CD4-positive, alpha-beta memory T cell (primary cell): ENCODE results near the gene EWSR1. TPM values are rescaled to one million over a fixed set of nuclear protein-coding genes. Genes with fewer than 3 reads are reported as not detected.

Experiments
- CTCF ChIA-PET: fragments of 350-600 bp; sonication (Branson Sonifier 250); formaldehyde crosslinking; loops from one replicate; lab custom pipeline; 2021; ENCODE audit warnings: inconsistent platforms; ENCODE audit not compliant: partially characterized antibody; lab: Charles Lee
- POLR2A ChIA-PET: fragments of 350-600 bp; sonication (Branson Sonifier 250); formaldehyde crosslinking; loops from one replicate; lab custom pipeline; 2021; ENCODE audit not compliant: partially characterized antibody; lab: Charles Lee
- DNase-seq, 5 donors: peaks; one replicate each; pipeline versions ENCODE4 v3.0.0 to v3.0.0-alpha.2; 2020 to 2022; ENCODE audit warnings: mixed read lengths in 1 of 5
- H3K27ac ChIP-seq: one replicate; pipeline ENCODE4 v1.7.0; 2013; ENCODE audit warnings: low read depth, low read length
- H3K27me3 ChIP-seq: 2 replicates; pipeline ENCODE4 v1.7.0; 2013; ENCODE audit warnings: mild to moderate bottlenecking, low read length, moderate library complexity; ENCODE audit not compliant: insufficient read depth
- H3K36me3 ChIP-seq: 2 replicates; pipeline ENCODE4 v1.7.0; 2013; ENCODE audit warnings: mild to moderate bottlenecking, low read length, moderate library complexity; ENCODE audit not compliant: insufficient read depth
- H3K4me1 ChIP-seq: 2 replicates; pipeline ENCODE4 v1.7.0; 2013; ENCODE audit warnings: mild to moderate bottlenecking, low read length, moderate library complexity; ENCODE audit not compliant: insufficient read depth
- H3K4me3 ChIP-seq, 2 donors: one replicate each; pipeline ENCODE4 v1.7.0; 2013; ENCODE audit warnings: low read length in 2 of 2, mild to moderate bottlenecking in 1 of 2
- H3K9me3 ChIP-seq, 2 donors: one replicate each; pipeline ENCODE4 v1.7.0; 2013; ENCODE audit warnings: low read length in 2 of 2, control low read depth in 1 of 2; ENCODE audit not compliant: control insufficient read depth in 1 of 2
- H3K27ac Mint-ChIP-seq, 7 donors: one replicate each; pipeline ENCODE4 v1.8.0; 2020 to 2021; ENCODE audit warnings: mixed read lengths in 7 of 7, mild to moderate bottlenecking in 6 of 7, inconsistent platforms in 3 of 7, moderate library complexity in 3 of 7
- H3K27me3 Mint-ChIP-seq, 2 donors: one replicate each; pipeline ENCODE4 v1.8.0; 2020 to 2021; ENCODE audit warnings: mixed read lengths in 2 of 2
- H3K36me3 Mint-ChIP-seq, 2 donors: one replicate each; pipeline ENCODE4 v1.8.0; 2020 to 2021; ENCODE audit warnings: mixed read lengths in 2 of 2, inconsistent platforms in 1 of 2, mild to moderate bottlenecking in 1 of 2
- H3K4me1 Mint-ChIP-seq, 4 donors: one replicate each; pipeline ENCODE4 v1.8.0; 2020 to 2021; ENCODE audit warnings: mixed read lengths in 4 of 4, mild to moderate bottlenecking in 1 of 4
- H3K4me3 Mint-ChIP-seq, 8 donors: one replicate each; pipeline ENCODE4 v1.8.0; 2020 to 2021; ENCODE audit warnings: mixed read lengths in 8 of 8, mild to moderate bottlenecking in 7 of 8, moderate library complexity in 6 of 8, inconsistent platforms in 3 of 8
- H3K9me3 Mint-ChIP-seq, 8 donors: one replicate each; pipeline ENCODE4 v1.8.0; 2020 to 2021; ENCODE audit warnings: mixed read lengths in 8 of 8, mild to moderate bottlenecking in 5 of 8, inconsistent platforms in 3 of 8, moderate library complexity in 1 of 8
- intact Hi-C: fragments of 100-400 bp; cut with micrococcal nuclease; formaldehyde crosslinking; loops from one replicate; pipeline ENCODE4 v1.15.1; 2023
- polyA plus RNA-seq, 2 donors: library from polyadenylated mRNA; unstranded; fragments of 300-500 nt; fragmentation: Illumina TruSeq; gene quantifications; one replicate each; pipeline ENCODE4 v1.2.3, GENCODE V29; 2021
- total RNA-seq, 2 experiments: library from RNA; stranded (reverse); gene quantifications; one replicate each; pipeline ENCODE4 v1.2.3, GENCODE V29; 2021

The EWSR1 gene
- total and polyA plus RNA-seq, 4 experiments from 2014 or later: 192 to 250 (median 228) TPM

DNA sequence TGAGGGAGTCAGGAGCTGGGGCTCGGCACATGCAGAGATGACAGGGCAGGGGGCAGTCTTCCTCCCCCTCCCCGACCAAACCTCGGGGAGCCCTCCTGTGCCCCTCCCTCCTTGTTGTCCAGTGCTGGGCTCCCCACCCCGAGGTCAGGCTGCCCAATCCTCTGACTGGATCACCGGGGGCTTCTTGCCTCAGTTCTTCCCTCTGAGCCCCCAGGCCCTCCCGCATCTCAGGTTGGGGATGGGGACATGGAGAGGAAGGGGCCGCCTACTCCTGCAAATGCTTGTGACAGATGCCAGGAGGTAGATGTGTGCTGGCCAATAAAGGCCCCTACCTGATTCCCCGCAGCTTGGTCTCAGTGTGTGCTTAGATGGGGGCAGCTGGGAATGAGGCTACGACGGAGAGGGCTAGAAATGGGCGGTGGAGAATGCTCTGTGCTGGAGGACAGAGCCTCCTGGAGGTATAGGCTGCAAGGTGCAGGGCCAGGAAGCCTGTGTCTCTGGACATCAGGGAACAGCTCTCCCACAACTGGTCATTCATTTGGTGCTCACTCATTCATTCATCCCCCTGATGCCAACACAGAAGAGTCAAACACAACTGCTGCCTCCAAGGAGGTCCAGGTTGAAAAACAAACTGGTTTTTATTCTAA lies 8.7 kb upstream of the EWSR1 start:
- H3K4me1 ChIP-seq: no peaks in the 10 kb centered on the region
- Mint-ChIP-seq H3K27ac (no peak overlapping the region), H3K36me3 (peaks cover 0 to 3% of the 10 kb centered on the region in 2 donors), H3K27me3 (no peaks in the 10 kb centered on the region), H3K9me3 (no peaks in the 10 kb centered on the region), H3K4me3 (no peak overlapping the region), H3K4me1 (peaks cover 0 to 3% (median 0%) of the 10 kb centered on the region in 4 donors)
- no peak overlapping the region for H3K4me3 ChIP-seq
- no peaks in the 10 kb centered on the region for H3K9me3 ChIP-seq
- no peaks in the 10 kb centered on the region for H3K36me3 ChIP-seq
- H3K27ac ChIP-seq: no peak overlapping the region
- H3K27me3 ChIP-seq: no peaks in the 10 kb centered on the region
- no peak for DNase-seq
- ChIA-PET POLR2A (no interaction called here), CTCF (interaction anchor here (0.9 kb wide), 1 partner anchor 14 kb away, joined by 3 read pairs; no protein-coding TSS in a partner anchor)
- intact Hi-C loops: no loop called here

DNA sequence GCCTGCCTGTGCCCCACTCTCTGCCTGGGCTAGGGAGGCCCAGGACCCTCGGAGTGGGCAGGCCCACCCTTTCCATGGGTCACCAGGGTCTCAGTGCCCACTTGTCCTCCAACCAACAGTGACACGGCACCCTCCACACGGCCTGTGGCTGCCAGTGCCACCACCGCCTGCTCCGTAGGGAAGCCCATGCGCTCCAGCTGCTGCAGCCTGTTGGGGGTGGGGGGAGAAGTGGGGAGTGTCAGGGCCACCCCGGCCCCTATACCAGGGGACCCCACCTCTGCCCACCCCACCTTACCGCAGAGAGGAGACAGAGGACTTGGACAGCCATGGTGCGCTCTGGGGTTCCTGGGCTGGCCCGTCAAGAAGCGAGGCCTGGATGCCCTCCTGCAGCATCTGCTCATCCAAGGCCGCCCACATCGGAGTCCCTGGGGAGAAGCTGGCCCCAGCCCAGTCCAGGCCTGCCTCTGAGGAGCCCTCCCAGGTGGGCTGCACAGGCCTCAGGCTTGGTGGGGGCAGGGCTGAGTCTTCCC lies 8.0 kb upstream of the EWSR1 start:
- H3K9me3 Mint-ChIP-seq: no peaks in the 10 kb centered on the region
- no peaks in the 10 kb centered on the region for H3K27me3 Mint-ChIP-seq
- H3K36me3 ChIP-seq: no peaks in the 10 kb centered on the region
- H3K4me3 Mint-ChIP-seq: no peak overlapping the region
- H3K36me3 Mint-ChIP-seq: peaks cover 0 to 3% of the 10 kb centered on the region in 2 donors
- no peaks in the 10 kb centered on the region for H3K27me3 ChIP-seq
- ChIA-PET POLR2A (no interaction called here), CTCF (interaction anchor here (0.9 kb wide), 1 partner anchor 15 kb away, joined by 3 read pairs; no protein-coding TSS in a partner anchor)
- no peak overlapping the region for H3K27ac Mint-ChIP-seq
- no peak overlapping the region for H3K27ac ChIP-seq
- no peaks in the 10 kb centered on the region for H3K9me3 ChIP-seq
- intact Hi-C loops: no loop called here
- H3K4me1 Mint-ChIP-seq: peaks cover 0 to 3% (median 0%) of the 10 kb centered on the region in 4 donors
- no peak overlapping the region for H3K4me3 ChIP-seq
- H3K4me1 ChIP-seq: no peaks in the 10 kb centered on the region
- DNase-seq: no peak

DNA sequence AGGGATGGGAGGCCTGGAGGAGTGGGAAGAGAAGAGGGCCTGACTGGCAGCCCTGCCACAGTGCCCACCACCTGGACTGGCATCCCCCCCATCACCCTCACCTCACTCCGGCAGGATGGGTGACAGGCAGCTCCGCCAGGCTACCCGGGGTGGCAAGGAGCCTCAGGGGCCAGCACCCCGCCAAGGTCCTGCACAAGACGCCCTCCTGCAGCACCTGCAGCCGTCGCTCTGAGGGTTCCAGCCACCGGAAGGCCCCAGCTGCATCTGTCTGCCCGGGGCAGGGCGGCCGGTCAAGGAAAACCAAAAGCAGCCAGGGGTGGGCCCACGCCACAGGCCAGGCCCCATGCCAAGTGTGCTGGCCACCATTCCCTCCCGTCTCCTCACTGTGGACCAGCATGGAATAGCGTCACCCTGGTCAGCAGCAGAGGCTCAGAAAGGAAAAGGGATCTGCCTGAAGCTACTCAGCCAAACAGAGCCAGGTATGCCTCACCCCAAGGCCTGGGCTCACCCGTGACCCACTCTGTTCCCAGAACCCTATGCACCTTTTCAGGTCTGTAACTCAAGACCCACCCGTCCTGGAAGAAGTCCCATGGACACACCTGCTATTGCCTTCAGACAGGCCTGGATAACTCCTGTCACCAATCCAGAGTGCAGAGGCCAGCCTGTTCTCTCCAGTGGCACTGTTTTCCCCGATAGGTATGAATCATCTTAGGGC lies 7.3 kb upstream of the EWSR1 start:
- Mint-ChIP-seq H3K36me3 (no peaks in the 10 kb centered on the region), H3K27me3 (no peaks in the 10 kb centered on the region), H3K4me1 (peaks cover 0 to 3% (median 0%) of the 10 kb centered on the region in 4 donors), H3K4me3 (no peak overlapping the region), H3K9me3 (no peaks in the 10 kb centered on the region), H3K27ac (no peak overlapping the region)
- DNase-seq: no peak
- POLR2A ChIA-PET: no interaction called here
- Histone ChIP-seq H3K27me3 (no peaks in the 10 kb centered on the region), H3K27ac (no peak overlapping the region), H3K36me3 (no peaks in the 10 kb centered on the region), H3K9me3 (no peaks in the 10 kb centered on the region), H3K4me1 (no peaks in the 10 kb centered on the region), H3K4me3 (no peak overlapping the region)
- CTCF ChIA-PET: no interaction called here
- intact Hi-C loops: no loop called here

DNA sequence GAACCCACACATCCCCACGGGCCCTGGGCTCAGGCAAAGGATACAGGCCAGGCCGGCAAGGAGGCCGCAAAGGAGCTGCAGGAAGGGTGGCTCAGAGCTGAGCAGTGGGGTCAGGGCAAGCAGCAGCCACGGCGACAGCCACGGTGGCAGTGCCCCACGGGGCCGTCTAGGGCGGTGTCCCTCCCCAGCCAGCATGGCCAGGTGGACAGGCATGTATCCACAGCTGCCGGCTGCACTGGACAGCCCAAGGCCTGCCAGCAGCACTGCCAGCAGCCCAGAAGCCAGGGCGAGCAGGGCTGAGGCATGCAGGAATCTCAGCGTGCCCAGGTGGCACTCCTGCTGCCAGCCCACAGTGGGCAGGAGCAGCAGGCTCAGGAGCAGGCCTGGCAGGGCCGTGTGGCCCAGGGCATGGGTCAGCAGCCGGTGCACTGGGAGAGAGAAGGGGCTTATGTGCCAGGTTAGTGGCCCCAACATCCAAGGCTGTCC lies 4.2 kb upstream of the EWSR1 start:
- ChIA-PET CTCF (no interaction called here), POLR2A (no interaction called here)
- H3K4me1 ChIP-seq: peaks cover 15% of the 10 kb centered on the region
- no peak overlapping the region for H3K4me3 ChIP-seq
- no peaks in the 10 kb centered on the region for H3K9me3 ChIP-seq
- Mint-ChIP-seq H3K4me3 (no peak overlapping the region), H3K27me3 (no peaks in the 10 kb centered on the region), H3K27ac (no peak overlapping the region), H3K9me3 (peaks cover 0 to 3% (median 0%) of the 10 kb centered on the region in 8 donors), H3K36me3 (peaks cover 4 to 9% of the 10 kb centered on the region in 2 donors), H3K4me1 (peaks cover 9 to 22% (median 12%) of the 10 kb centered on the region in 4 donors)
- no peaks in the 10 kb centered on the region for H3K36me3 ChIP-seq
- no peaks in the 10 kb centered on the region for H3K27me3 ChIP-seq
- intact Hi-C loops: no loop called here
- H3K27ac ChIP-seq: no peak overlapping the region
- no peak for DNase-seq

DNA sequence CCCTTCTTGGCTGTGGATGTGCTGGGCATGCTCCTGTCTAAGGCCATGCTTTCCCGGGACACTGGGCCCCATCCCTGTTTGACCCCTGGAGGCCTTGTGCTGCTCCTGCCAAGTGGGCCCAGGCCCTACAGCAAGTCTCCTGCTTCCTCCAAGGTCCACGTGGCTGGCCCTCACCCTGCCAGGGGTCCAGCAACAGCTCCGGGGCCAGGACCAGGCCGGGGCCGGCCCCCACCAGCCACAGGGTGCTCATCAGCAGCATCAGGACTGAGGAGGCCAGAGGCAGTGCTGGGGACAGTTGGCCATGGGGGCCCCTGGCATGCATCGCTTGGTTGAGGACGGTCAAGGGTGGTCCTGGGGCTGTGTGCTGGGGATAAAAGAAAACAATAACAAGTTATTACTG lies 2.8 kb upstream of the EWSR1 start:
- Histone ChIP-seq H3K36me3 (no peaks in the 10 kb centered on the region), H3K4me3 (no peak overlapping the region), H3K27me3 (no peaks in the 10 kb centered on the region), H3K9me3 (no peaks in the 10 kb centered on the region), H3K27ac (no peak overlapping the region), H3K4me1 (peaks cover 28% of the 10 kb centered on the region)
- DNase-seq: no peak
- Mint-ChIP-seq H3K9me3 (peaks cover 0 to 3% (median 0%) of the 10 kb centered on the region in 8 donors), H3K4me3 (no peak overlapping the region), H3K27me3 (no peaks in the 10 kb centered on the region), H3K27ac (peak overlapping the region in 1 of 7 donors; percentile 7), H3K36me3 (peaks cover 4 to 21% of the 10 kb centered on the region in 2 donors), H3K4me1 (peaks cover 15 to 37% (median 23%) of the 10 kb centered on the region in 4 donors)
- ChIA-PET POLR2A (no interaction called here), CTCF (no interaction called here)
- intact Hi-C loops: loop anchor here (5.0 kb wide), 1 partner anchor 337 kb away; the partner anchor contains the start of gene NF2

DNA sequence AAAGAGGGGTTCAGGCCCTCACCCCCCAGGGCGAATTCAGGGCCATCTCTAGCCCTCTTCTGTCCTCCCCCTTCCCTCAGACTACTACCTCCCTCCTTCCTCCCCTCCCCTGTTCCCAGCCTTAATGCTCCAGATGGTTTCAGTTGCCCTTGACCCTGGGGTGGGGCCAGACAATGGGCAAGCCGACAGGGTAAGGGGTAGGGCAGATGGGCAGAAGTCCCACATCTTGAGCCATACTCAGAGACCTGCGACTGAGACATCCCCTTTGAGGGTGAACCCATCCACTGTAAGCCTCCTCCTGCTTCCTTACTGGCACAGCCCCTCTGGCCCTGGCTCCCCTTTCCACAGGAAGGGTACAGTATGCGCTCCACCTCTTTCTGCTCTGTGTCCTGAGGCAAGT lies 2.1 kb upstream of the EWSR1 start:
- Mint-ChIP-seq H3K4me1 (peaks cover 22 to 43% (median 29%) of the 10 kb centered on the region in 4 donors), H3K4me3 (peak overlapping the region in 3 of 8 donors; percentile 12 to 51 (median 32)), H3K9me3 (peaks cover 0 to 3% (median 0%) of the 10 kb centered on the region in 8 donors), H3K36me3 (peaks cover 8 to 27% of the 10 kb centered on the region in 2 donors), H3K27me3 (no peaks in the 10 kb centered on the region), H3K27ac (no peak overlapping the region)
- Histone ChIP-seq H3K9me3 (no peaks in the 10 kb centered on the region), H3K4me1 (peaks cover 34% of the 10 kb centered on the region), H3K4me3 (no peak overlapping the region), H3K27ac (no peak overlapping the region), H3K27me3 (no peaks in the 10 kb centered on the region), H3K36me3 (no peaks in the 10 kb centered on the region)
- ChIA-PET CTCF (no interaction called here), POLR2A (no interaction called here)
- intact Hi-C loops: loop anchor here (5.0 kb wide), 1 partner anchor 336 kb away; the partner anchor contains the start of gene NF2
- no peak for DNase-seq
